Ovary (tissue), 3 donors: ENCODE data around the gene SLC38A1.

Experiments used
- EP300 ChIP-seq: sonication (generic); formaldehyde crosslinking; IDR thresholded peaks from one replicate; pipeline ENCODE4 v1.6.1; 2017; ENCODE audit warnings: antibody characterized with exemption
- POLR2A ChIP-seq: fragments of 450-650 bp; IDR thresholded peaks from one replicate; pipeline ENCODE4 v1.6.1; 2017; ENCODE audit warnings: antibody characterized with exemption, mild to moderate bottlenecking, moderate library complexity
- TF ChIP-seq, protein P1 (sequence below), 3 donors: fragments of 450-650 bp in 2 of 3; fragments of 200-600 bp in 1 of 3; IDR thresholded peaks; one replicate each; pipeline versions ENCODE4 v1.5.1 to v1.8.0; 2016 to 2022; ENCODE audit warnings: antibody characterized with exemption in 3 of 3, mild to moderate bottlenecking in 1 of 3
- donor health status: DM: no; HTN: no; CAD: no.

DNA sequence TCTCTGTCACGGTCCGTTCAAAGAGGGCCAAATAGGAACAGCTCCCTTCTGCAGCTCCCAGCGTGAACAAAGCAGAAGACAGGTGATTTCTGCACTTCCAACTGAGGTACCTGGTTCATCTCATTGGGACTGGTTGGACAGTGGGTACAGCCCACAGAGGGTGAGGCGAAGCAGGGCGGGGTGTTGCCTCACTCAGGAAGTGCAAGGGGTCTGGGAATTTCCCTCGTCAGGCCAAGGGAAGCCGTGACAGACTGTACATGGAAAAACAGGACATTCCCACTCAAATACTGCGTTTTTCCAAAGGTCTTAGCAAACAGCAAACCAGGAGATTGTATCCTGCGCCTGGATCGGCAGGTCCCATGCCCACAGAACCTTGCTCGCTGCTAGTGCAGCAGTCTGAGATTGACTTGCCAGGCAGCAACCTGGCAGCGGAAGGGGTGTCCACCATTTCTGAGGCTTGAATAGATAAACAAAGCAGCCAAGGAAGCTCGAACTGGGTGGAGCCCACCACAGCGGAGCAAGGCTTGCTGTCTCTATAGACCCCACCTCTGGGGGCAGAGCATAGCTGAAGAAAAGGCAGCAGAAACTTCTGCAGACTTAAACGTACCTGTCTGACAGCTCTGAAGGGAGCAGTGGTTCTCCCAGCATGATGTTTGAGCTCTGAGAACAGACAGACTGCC lies 22.7 kb downstream of the SLC38A1 start:
- TF ChIP-seq, protein P1, sequence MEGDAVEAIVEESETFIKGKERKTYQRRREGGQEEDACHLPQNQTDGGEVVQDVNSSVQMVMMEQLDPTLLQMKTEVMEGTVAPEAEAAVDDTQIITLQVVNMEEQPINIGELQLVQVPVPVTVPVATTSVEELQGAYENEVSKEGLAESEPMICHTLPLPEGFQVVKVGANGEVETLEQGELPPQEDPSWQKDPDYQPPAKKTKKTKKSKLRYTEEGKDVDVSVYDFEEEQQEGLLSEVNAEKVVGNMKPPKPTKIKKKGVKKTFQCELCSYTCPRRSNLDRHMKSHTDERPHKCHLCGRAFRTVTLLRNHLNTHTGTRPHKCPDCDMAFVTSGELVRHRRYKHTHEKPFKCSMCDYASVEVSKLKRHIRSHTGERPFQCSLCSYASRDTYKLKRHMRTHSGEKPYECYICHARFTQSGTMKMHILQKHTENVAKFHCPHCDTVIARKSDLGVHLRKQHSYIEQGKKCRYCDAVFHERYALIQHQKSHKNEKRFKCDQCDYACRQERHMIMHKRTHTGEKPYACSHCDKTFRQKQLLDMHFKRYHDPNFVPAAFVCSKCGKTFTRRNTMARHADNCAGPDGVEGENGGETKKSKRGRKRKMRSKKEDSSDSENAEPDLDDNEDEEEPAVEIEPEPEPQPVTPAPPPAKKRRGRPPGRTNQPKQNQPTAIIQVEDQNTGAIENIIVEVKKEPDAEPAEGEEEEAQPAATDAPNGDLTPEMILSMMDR (IDR thresholded peaks at IDR 0.05): no peak
- no peak for TF ChIP-seq POLR2A
- TF ChIP-seq EP300: no peak
